HEK293T (cell line): ENCODE results near the gene SERGEF.

Experiments used
- ARNT ChIP-seq: fragments of 450-650 bp; IDR thresholded peaks from 2 replicates; pipeline ENCODE4 v1.6.1; 2017; ENCODE audit warnings: mild to moderate bottlenecking
- BHLHE40 ChIP-seq: fragments of 450-650 bp; IDR thresholded peaks from 2 replicates; pipeline ENCODE4 v1.6.1; 2016; ENCODE audit warnings: mild to moderate bottlenecking, moderate library complexity, borderline replicate concordance
- ELF4 ChIP-seq: fragments of 450-650 bp; IDR thresholded peaks from 2 replicates; pipeline ENCODE4 v1.6.1; 2017; ENCODE audit warnings: antibody characterized with exemption
- FOXA1 ChIP-seq: fragments of 450-650 bp; IDR thresholded peaks from 2 replicates; pipeline ENCODE4 v1.6.1; 2016; ENCODE audit warnings: mild to moderate bottlenecking
- FOXK2 ChIP-seq: fragments of 450-650 bp; IDR thresholded peaks from 2 replicates; pipeline ENCODE4 v1.6.1; 2016; ENCODE audit warnings: mild to moderate bottlenecking
- FOXM1 ChIP-seq: fragments of 450-650 bp; IDR thresholded peaks from 2 replicates; pipeline ENCODE4 v1.6.1; 2017; ENCODE audit warnings: mild to moderate bottlenecking, borderline replicate concordance
- HDGF ChIP-seq: fragments of 450-650 bp; IDR thresholded peaks from 2 replicates; pipeline ENCODE4 v1.6.1; 2017; ENCODE audit warnings: antibody characterized with exemption, borderline replicate concordance
- LEF1 ChIP-seq: fragments of 450-650 bp; IDR thresholded peaks from 2 replicates; pipeline ENCODE4 v1.6.1; 2017; ENCODE audit warnings: mild to moderate bottlenecking, borderline replicate concordance
- SP1 ChIP-seq: fragments of 450-650 bp; IDR thresholded peaks from 2 replicates; pipeline ENCODE4 v1.6.1; 2017
- SUZ12 ChIP-seq: fragments of 450-650 bp; IDR thresholded peaks from 2 replicates; pipeline ENCODE4 v1.6.1; 2016; ENCODE audit warnings: mild to moderate bottlenecking

- TF ChIP-seq FOXA1 (no peak), HDGF (no peak), BHLHE40 (no peak), SUZ12 (no peak), LEF1 (no peak), ARNT (no peak), FOXM1 (no peak), FOXK2 (no peak), SP1 (no peak), ELF4 (no peak)
Measured at GRCh38 chr11:17803754-17804334, 209.0 kb downstream of the SERGEF start.
